Cardiac atrium fibroblast (primary cell): Measurements from ENCODE around the gene DGUOK. TPM values are rescaled to one million over a fixed set of nuclear protein-coding genes. Genes with fewer than 3 reads are reported as not detected.

Experiments used
- total RNA-seq: library from RNA; depleted of rRNA; stranded (reverse); fragments of >200 nt; gene quantifications from 2 replicates; pipeline ENCODE4 v1.2.3, GENCODE V29; 2015

The DGUOK gene
- total RNA-seq, result 75.1 and 85.1 TPM in 2 replicates

GRCh38 chr2:73926493-73927327 is at the start of gene DGUOK:
TSS of gene DGUOK (plus strand) at chr2:73926880. CDS start at chr2:73926911, 31 bp downstream.

GRCh38 chr2:73892631-73893329 is 33.9 kb upstream of the DGUOK start, which contains the start of gene ACTG2:
TSS of gene ACTG2 (plus strand) at chr2:73893008. CDS start at chr2:73901312, 8,304 bp downstream.

GRCh38 chr2:73984203-73984921 is 57.7 kb downstream of the DGUOK start, which contains the start of gene TET3:
TSS of gene TET3 (plus strand) at chr2:73984910. CDS start at chr2:73986404, 1,494 bp downstream.

Other genes with a start within 250 kb of the DGUOK start
- 31.6 and 39.9 TPM in 2 replicates for gene TPRKB, start 189.5 kb upstream of the DGUOK start, total RNA-seq
- 26.6 and 30.5 TPM in 2 replicates for gene DUSP11, start 146.8 kb upstream of the DGUOK start, total RNA-seq
- not detected in 2 replicates for gene C2orf78, start 142.7 kb upstream of the DGUOK start, total RNA-seq
- 20.0 and 34.2 TPM in 2 replicates for gene STAMBP, start 97.9 kb upstream of the DGUOK start, total RNA-seq
- 0.18 TPM in 1 of 2 replicates, not detected in the other for gene ACTG2, start 33.9 kb upstream of the DGUOK start, total RNA-seq
- 3.4 and 3.9 TPM in 2 replicates for gene TET3, start 58.0 kb downstream of the DGUOK start, total RNA-seq
- 26.2 and 39.9 TPM in 2 replicates for gene BOLA3, start 221.0 kb downstream of the DGUOK start, total RNA-seq